Right renal pelvis (tissue), 4 donors: Measurements from ENCODE around the gene NEDD4L. TPM values are rescaled to one million over a fixed set of nuclear protein-coding genes. Genes with fewer than 3 reads are reported as not detected.

Source experiments
- DNase-seq, 4 donors: peaks; one replicate each; pipeline ENCODE4 v3.0.0-alpha.2; 2013; ENCODE audit warnings: low read depth in 4 of 4, low spot score in 3 of 4, missing footprints in 1 of 4
- polyA plus RNA-seq, 4 donors: library from polyadenylated mRNA; unstranded; fragments of 120-200 nt; gene quantifications; one replicate each; pipeline ENCODE4 v1.2.1, GENCODE V29; 2013; ENCODE audit not compliant: insufficient read length in 4 of 4

NEDD4L gene
- polyA plus RNA-seq, 4 donors, result 108 to 168 (median 130) TPM

GRCh38 chr18:58351776-58352175 is 307.8 kb downstream of the NEDD4L start:
- DNase-seq, result no peak

- DNase-seq, result no peak
Observed at GRCh38 chr18:58353581-58353980, 309.6 kb downstream of the NEDD4L start.

GRCh38 chr18:58354051-58354450 is 310.0 kb downstream of the NEDD4L start:
- DNase-seq, result no peak

- no peak for DNase-seq
Observed at GRCh38 chr18:58354791-58355190, 310.8 kb downstream of the NEDD4L start.

- DNase-seq, result no peak
Observed at GRCh38 chr18:58355243-58355642, 311.2 kb downstream of the NEDD4L start.

GRCh38 chr18:58359218-58359617 is 315.2 kb downstream of the NEDD4L start:
- DNase-seq, result no peak

GRCh38 chr18:58359620-58360019 is 315.6 kb downstream of the NEDD4L start:
- DNase-seq, result no peak

GRCh38 chr18:58360324-58360723 is 316.3 kb downstream of the NEDD4L start:
- no peak for DNase-seq

- DNase-seq, result no peak
Observed at GRCh38 chr18:58361212-58361611, 317.2 kb downstream of the NEDD4L start.

GRCh38 chr18:58362027-58362575 is 318.1 kb downstream of the NEDD4L start:
- no peak for DNase-seq

GRCh38 chr18:58362829-58363271 is 318.8 kb downstream of the NEDD4L start:
- no peak for DNase-seq

- no peak for DNase-seq
Observed at GRCh38 chr18:58363767-58364540, 319.9 kb downstream of the NEDD4L start.

- no peak for DNase-seq
Observed at GRCh38 chr18:58364876-58365528, 321.0 kb downstream of the NEDD4L start.

- no peak for DNase-seq
Observed at GRCh38 chr18:58367425-58368140, 323.6 kb downstream of the NEDD4L start.

GRCh38 chr18:58369616-58370015 is 325.6 kb downstream of the NEDD4L start:
- DNase-seq, result no peak

GRCh38 chr18:58370038-58370580 is 326.1 kb downstream of the NEDD4L start:
- peak in 1 of 4 donors; percentile 22 for DNase-seq

- no peak for DNase-seq
Observed at GRCh38 chr18:58370612-58371011, 326.6 kb downstream of the NEDD4L start.

GRCh38 chr18:58373481-58373880 is 329.5 kb downstream of the NEDD4L start:
- no peak for DNase-seq

- no peak for DNase-seq
Observed at GRCh38 chr18:58375051-58375450, 331.0 kb downstream of the NEDD4L start.

GRCh38 chr18:58378411-58379379 is 334.7 kb downstream of the NEDD4L start:
- DNase-seq, result no peak
